GM23338 (cell line): Measurements from ENCODE around the gene SMTNL2. TPM values are rescaled to one million over a fixed set of nuclear protein-coding genes. Genes with fewer than 3 reads are reported as not detected.

Experiments
- ATAC-seq: fragments of 200-7000 bp; cut with Tn5 transposase; 3 replicates; pipeline ENCODE4 v1.9.1; 2020
- DNase-seq: peaks from one replicate; pipeline ENCODE4 v3.0.0-alpha.2; 2015; ENCODE audit warnings: low spot score
- H2AFZ ChIP-seq: fragments of 200-600 bp; sonication (generic); 2 replicates; pipeline ENCODE4 v1.8.0; 2016; ENCODE audit warnings: antibody characterized with exemption, mild to moderate bottlenecking, moderate library complexity
- H3F3A ChIP-seq: fragments of 200-600 bp; sonication (generic); replicated peaks from 2 replicates; pipeline ENCODE4 v1.8.0; 2017; ENCODE audit warnings: antibody characterized with exemption, mixed run types, low read depth
- H3K27ac ChIP-seq: fragments of 200-600 bp; sonication (generic); 2 replicates; pipeline ENCODE4 v1.6.1; 2016; ENCODE audit warnings: low read depth
- H3K27me3 ChIP-seq: fragments of 200-600 bp; sonication (generic); 2 replicates; pipeline ENCODE4 v1.8.0; 2016; ENCODE audit warnings: mild to moderate bottlenecking, mixed run types, moderate library complexity; ENCODE audit not compliant: insufficient read depth
- H3K36me3 ChIP-seq: fragments of 200-600 bp; sonication (generic); 2 replicates; pipeline ENCODE4 v1.8.0; 2016; ENCODE audit warnings: mild to moderate bottlenecking; ENCODE audit not compliant: insufficient read depth
- H3K4me1 ChIP-seq: fragments of 200-600 bp; sonication (generic); 2 replicates; pipeline ENCODE4 v1.8.0; 2016; ENCODE audit warnings: mild to moderate bottlenecking, moderate library complexity; ENCODE audit not compliant: insufficient read depth
- H3K4me2 ChIP-seq: fragments of 200-600 bp; sonication (generic); 2 replicates; pipeline ENCODE4 v1.7.1; 2017; ENCODE audit warnings: mixed run types
- H3K4me3 ChIP-seq: fragments of 200-600 bp; sonication (generic); 2 replicates; pipeline ENCODE4 v1.6.1; 2016; ENCODE audit warnings: mixed run types
- H3K79me2 ChIP-seq: fragments of 200-600 bp; sonication (generic); replicated peaks from 2 replicates; pipeline ENCODE4 v1.8.0; 2017; ENCODE audit warnings: mild to moderate bottlenecking; ENCODE audit not compliant: insufficient read depth
- H3K9me2 ChIP-seq: fragments of 200-600 bp; sonication (generic); 2 replicates; pipeline ENCODE4 v1.8.0; 2017; ENCODE audit not compliant: insufficient read depth
- H4K20me1 ChIP-seq: fragments of 200-600 bp; sonication (generic); replicated peaks from 2 replicates; pipeline ENCODE4 v1.8.0; 2017; ENCODE audit warnings: mild to moderate bottlenecking; ENCODE audit not compliant: insufficient read depth
- H3K27ac Mint-ChIP-seq: 2 replicates; pipeline ENCODE4 v1.8.0; 2020; ENCODE audit warnings: inconsistent platforms, mild to moderate bottlenecking, moderate library complexity, mixed read lengths
- H3K27me3 Mint-ChIP-seq: 3 replicates; pipeline ENCODE4 v1.8.0; 2022; ENCODE audit warnings: low read depth, mild to moderate bottlenecking, moderate library complexity, mixed read lengths, inconsistent platforms; ENCODE audit not compliant: insufficient read depth, poor library complexity
- H3K36me3 Mint-ChIP-seq: 3 replicates; pipeline ENCODE4 v1.8.0; 2021; ENCODE audit warnings: low read depth, mild to moderate bottlenecking, inconsistent platforms, moderate library complexity, mixed read lengths
- H3K4me1 Mint-ChIP-seq: 3 replicates; pipeline ENCODE4 v1.8.0; 2020; ENCODE audit warnings: mild to moderate bottlenecking, inconsistent platforms, mixed read lengths
- H3K4me3 Mint-ChIP-seq: 3 replicates; pipeline ENCODE4 v1.8.0; 2021; ENCODE audit warnings: moderate library complexity, mild to moderate bottlenecking, inconsistent platforms, mixed read lengths
- H3K9me3 Mint-ChIP-seq: 3 replicates; pipeline ENCODE4 v1.8.0; 2020; ENCODE audit warnings: moderate library complexity, mild to moderate bottlenecking, inconsistent platforms, mixed read lengths
- CREB1 ChIP-seq: fragments of 250-450 bp; sonication (Bioruptor Pico); IDR thresholded peaks from 2 replicates; pipeline ENCODE4 v1.5.0; 2020; ENCODE audit warnings: low read depth, mild to moderate bottlenecking, moderate library complexity
- ETS1 ChIP-seq: IDR thresholded peaks from 2 replicates; pipeline ENCODE4 v1.6.1; 2016; ENCODE audit warnings: antibody characterized with exemption
- EZH2phosphoT487 ChIP-seq: fragments of 200-600 bp; sonication (generic); IDR thresholded peaks from one replicate; pipeline ENCODE4 v1.8.1; 2018; ENCODE audit warnings: antibody characterized with exemption; ENCODE audit not compliant: unreplicated experiment
- JUNB ChIP-seq: IDR thresholded peaks from one replicate; pipeline ENCODE4 v1.6.1; 2016; ENCODE audit warnings: antibody characterized with exemption; ENCODE audit not compliant: unreplicated experiment
- NANOG ChIP-seq: IDR thresholded peaks from 2 replicates; pipeline ENCODE4 v1.6.1; 2016; ENCODE audit warnings: antibody characterized with exemption, borderline replicate concordance
- POLR2AphosphoS5 ChIP-seq: IDR thresholded peaks from 2 replicates; pipeline ENCODE4 v1.6.1; 2016; ENCODE audit warnings: antibody characterized with exemption, low read depth
- REST ChIP-seq: IDR thresholded peaks from one replicate; pipeline ENCODE4 v1.6.1; 2018; ENCODE audit warnings: antibody characterized with exemption; ENCODE audit not compliant: unreplicated experiment
- ZNF114 ChIP-seq: fragments of 250-450 bp; sonication (Bioruptor Pico); IDR thresholded peaks from 2 replicates; pipeline ENCODE4 v1.5.0; 2020; ENCODE audit warnings: mild to moderate bottlenecking, moderate library complexity
- ZNF331 ChIP-seq: fragments of 250-450 bp; sonication (Bioruptor Pico); IDR thresholded peaks from 2 replicates; pipeline ENCODE4 v1.5.0; 2020; ENCODE audit warnings: low read depth, mild to moderate bottlenecking, moderate library complexity
- ZNF462 ChIP-seq: fragments of 250-450 bp; sonication (Bioruptor Pico); IDR thresholded peaks from 2 replicates; pipeline ENCODE4 v1.5.0; 2020; ENCODE audit warnings: mild to moderate bottlenecking, moderate library complexity
- polyA plus RNA-seq: library from polyadenylated mRNA; unstranded; fragments of >200 nt; fragmentation: Nextera tagmentation; extraction: Ambion mirVana; gene quantifications from 2 replicates; pipeline ENCODE4 v1.2.1, GENCODE V29; 2016
- total RNA-seq: library from RNA; depleted of rRNA; stranded (reverse); fragments of >200 nt; shearing (Covaris generic); gene quantifications from 2 replicates; pipeline ENCODE4 v1.2.3, GENCODE V29; 2014

SMTNL2 gene
- total and polyA plus RNA-seq, 2 experiments from 2014 or later: 1.3 to 4.3 TPM

GRCh38 chr17:4559139-4559791 is 25.1 kb upstream of the SMTNL2 start:
- H3K36me3 ChIP-seq: no peaks in the 10 kb centered on the region
- H3K4me3 Mint-ChIP-seq: no peak overlapping the region
- H3K27ac ChIP-seq: no peak overlapping the region
- H3K4me1 Mint-ChIP-seq: peaks cover 26% of the 10 kb centered on the region
- H3K4me1 ChIP-seq: peaks cover 13% of the 10 kb centered on the region
- no peak overlapping the region for H3K4me2 ChIP-seq
- H3K79me2 ChIP-seq: peaks cover 13% of the 10 kb centered on the region
- H3F3A ChIP-seq: 0 out of 2 replicates have a peak, but pooled peaks cover 7% of the 10 kb centered on the region
- H3K4me3 ChIP-seq: no peak overlapping the region
- no peaks in the 10 kb centered on the region for H3K9me2 ChIP-seq
- H3K27me3 Mint-ChIP-seq: peaks cover 10% of the 10 kb centered on the region
- no peak for DNase-seq
- H3K27ac Mint-ChIP-seq: no peak overlapping the region
- no peak overlapping the region for H2AFZ ChIP-seq
- H3K9me3 Mint-ChIP-seq: no peaks in the 10 kb centered on the region
- TF ChIP-seq CREB1: no peak
- no peak for TF ChIP-seq EZH2phosphoT487
- TF ChIP-seq REST: no peak
- TF ChIP-seq ZNF331 (CRISPR knock-in tag): no peak
- TF ChIP-seq ZNF462 (CRISPR knock-in tag): no peak
- TF ChIP-seq POLR2AphosphoS5: no peak
- TF ChIP-seq ETS1: no peak
- TF ChIP-seq ZNF114 (CRISPR knock-in tag): no peak
- no peak for TF ChIP-seq NANOG
- no peak for TF ChIP-seq JUNB
- no peak for ATAC-seq
- no peaks in the 10 kb centered on the region; the same call in 1 of the 2 replicates for H4K20me1 ChIP-seq
- peaks cover 8% of the 10 kb centered on the region for H3K36me3 Mint-ChIP-seq
- no peaks in the 10 kb centered on the region for H3K27me3 ChIP-seq
